IPS-18a (cell line): ENCODE data around the gene PITX2.

Experiments
- H3K27ac ChIP-seq: one replicate; pipeline ENCODE4 v1.5.1; 2013; ENCODE audit warnings: low read length
- H3K27me3 ChIP-seq: one replicate; pipeline ENCODE4 v1.6.1; 2013; ENCODE audit warnings: mild to moderate bottlenecking, low read length; ENCODE audit not compliant: control insufficient read depth, insufficient read depth
- H3K36me3 ChIP-seq: one replicate; pipeline ENCODE4 v1.6.1; 2013; ENCODE audit warnings: low read depth, low read length; ENCODE audit not compliant: control insufficient read depth
- H3K4me1 ChIP-seq: one replicate; pipeline ENCODE4 v1.6.1; 2013; ENCODE audit warnings: low read depth, low read length; ENCODE audit not compliant: control insufficient read depth
- H3K4me3 ChIP-seq: one replicate; pipeline ENCODE4 v1.5.1; 2013; ENCODE audit warnings: low read length
- H3K9ac ChIP-seq: one replicate; pipeline ENCODE4 v1.6.1; 2013; ENCODE audit warnings: mild to moderate bottlenecking, low read length, moderate library complexity
- H3K9me3 ChIP-seq: one replicate; pipeline ENCODE4 v1.6.1; 2013; ENCODE audit warnings: low read depth, low read length; ENCODE audit not compliant: control insufficient read depth

Gene PITX2

DNA sequence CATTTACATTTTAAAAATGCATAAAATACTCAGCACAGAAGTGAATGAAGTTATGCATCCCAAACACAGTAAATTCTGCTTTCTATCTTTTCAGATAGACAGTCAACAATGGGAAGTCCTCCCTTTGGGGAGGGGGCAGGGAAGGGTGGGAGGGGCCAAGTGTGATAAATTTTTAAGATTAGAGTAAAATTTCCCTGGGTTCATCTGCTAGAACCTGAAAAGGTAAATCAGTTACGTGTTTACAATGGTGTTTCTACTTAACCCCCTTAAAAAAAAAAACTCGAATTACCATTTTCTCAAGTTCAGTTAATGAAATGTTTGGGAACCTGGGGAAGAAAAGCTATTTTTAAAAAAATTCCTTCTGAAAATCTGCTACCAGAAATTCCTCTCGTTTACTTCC lies 9.1 kb downstream of the PITX2 start:
- Histone ChIP-seq H3K4me1 (peaks cover 42% of the 10 kb centered on the region), H3K27ac (no peak overlapping the region), H3K27me3 (peaks cover 100% of the 10 kb centered on the region), H3K9me3 (no peaks in the 10 kb centered on the region), H3K9ac (peak overlapping the region; percentile 57), H3K4me3 (peak overlapping the region; percentile 65), H3K36me3 (no peaks in the 10 kb centered on the region)

DNA sequence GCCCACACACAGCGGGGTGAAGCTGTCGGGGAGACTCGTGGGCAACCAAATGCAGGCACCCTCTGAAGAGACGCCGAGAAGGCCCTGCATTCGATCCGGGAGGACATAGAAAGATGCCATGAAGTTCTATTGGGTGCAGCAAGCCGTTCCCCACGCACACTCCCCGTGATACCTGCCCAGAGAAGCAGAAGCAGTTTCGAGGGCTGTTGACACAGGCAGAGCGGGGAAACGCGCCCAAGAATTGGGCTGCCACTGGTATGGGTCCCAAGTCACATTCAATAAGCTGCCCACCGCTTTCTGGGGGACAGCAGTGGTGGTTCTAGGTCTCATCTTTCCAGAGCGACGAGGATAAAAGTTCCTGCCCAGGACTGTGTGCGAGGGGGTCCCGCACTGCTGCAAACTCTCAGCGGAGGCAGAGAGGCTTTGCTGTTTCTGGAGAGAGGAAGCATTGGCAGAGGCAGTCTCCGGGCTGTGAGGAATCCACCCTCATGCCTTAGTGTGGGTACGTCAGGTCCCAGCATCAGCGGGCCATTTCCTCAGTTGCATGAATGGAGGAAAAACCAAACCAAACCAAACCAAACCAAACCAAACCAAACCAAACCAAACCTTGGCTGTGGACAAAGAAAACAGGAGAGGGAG lies 10.1 kb downstream of the PITX2 start:
- no peaks in the 10 kb centered on the region for H3K36me3 ChIP-seq
- no peaks in the 10 kb centered on the region for H3K9me3 ChIP-seq
- peaks cover 36% of the 10 kb centered on the region for H3K4me1 ChIP-seq
- H3K27me3 ChIP-seq, result peaks cover 100% of the 10 kb centered on the region
- H3K4me3 ChIP-seq, result no peak overlapping the region
- H3K27ac ChIP-seq, result no peak overlapping the region
- no peak overlapping the region for H3K9ac ChIP-seq

DNA sequence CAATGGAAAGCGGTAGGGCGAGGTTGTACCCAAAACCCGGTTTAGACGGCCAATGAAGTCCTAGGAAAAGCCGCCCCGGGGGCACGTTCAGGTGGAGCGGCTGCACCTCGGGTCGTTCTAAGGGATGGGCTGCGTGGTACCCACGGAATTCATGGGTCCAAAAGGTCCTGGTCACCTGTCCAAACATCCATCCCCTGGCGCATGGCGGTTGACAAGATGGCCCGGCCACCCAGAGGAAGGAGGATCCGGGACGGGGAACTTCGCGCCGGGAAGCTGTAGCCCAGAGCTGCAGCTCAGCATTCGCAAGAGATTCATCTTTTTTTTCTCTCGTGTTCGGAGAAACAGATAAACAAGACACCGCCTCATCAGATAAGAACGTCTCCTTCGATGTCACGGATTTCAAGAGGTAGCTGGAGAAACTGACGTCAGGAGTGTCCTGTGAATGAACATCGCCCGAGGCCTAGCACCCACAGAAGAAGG lies 10.9 kb downstream of the PITX2 start:
- H3K9ac ChIP-seq, result no peak overlapping the region
- H3K27ac ChIP-seq, result no peak overlapping the region
- no peaks in the 10 kb centered on the region for H3K9me3 ChIP-seq
- H3K36me3 ChIP-seq, result no peaks in the 10 kb centered on the region
- H3K4me1 ChIP-seq, result peaks cover 33% of the 10 kb centered on the region
- H3K27me3 ChIP-seq, result peaks cover 94% of the 10 kb centered on the region
- H3K4me3 ChIP-seq, result peak overlapping the region; percentile 7

DNA sequence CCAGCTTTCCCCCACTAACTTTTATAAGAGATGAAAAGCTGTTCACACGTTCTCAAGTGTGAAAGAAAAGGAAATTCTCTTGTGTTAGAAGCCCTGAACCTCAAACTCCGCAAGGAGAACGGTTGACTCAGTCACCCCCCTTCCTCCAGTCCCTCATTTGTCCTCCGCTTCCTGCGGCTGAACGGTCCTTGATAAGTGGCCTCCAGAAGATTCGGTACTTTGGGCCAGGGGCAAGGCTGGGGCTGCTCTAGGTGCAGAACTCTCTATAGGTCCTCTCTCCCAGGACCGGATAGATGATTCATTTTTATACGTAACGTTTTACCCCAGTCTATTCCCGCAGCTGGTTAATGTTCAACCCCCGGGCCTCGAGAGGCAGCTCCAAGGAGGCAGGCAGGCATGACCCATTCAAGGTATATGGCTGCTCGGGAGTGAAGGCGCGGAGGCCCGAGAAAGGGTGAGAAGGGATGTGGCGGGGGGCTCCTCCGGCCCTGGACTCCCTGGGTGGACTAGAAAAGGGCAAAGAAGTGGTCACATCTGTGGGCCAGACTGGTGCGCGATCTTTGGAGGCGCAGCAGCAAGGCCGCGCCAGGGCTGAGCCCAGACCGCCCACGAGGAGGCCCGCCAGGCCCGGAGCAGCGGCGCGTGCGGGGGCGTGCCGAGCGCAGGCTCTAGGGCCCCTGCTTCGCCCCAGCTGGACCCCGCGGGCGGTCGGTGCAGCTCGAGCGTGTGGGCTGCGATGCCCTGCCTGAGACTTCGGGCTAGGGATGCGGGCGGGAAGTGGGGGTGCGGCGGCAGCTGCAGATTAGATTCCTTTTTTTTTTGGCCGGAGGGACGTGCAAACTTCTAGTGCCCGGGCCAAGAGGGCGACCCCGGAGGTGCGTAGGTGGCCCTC lies 11.7 kb downstream of the PITX2 start:
- H3K4me1 ChIP-seq, result peaks cover 26% of the 10 kb centered on the region
- H3K4me3 ChIP-seq, result peak overlapping the region; percentile 7
- peaks cover 85% of the 10 kb centered on the region for H3K27me3 ChIP-seq

DNA sequence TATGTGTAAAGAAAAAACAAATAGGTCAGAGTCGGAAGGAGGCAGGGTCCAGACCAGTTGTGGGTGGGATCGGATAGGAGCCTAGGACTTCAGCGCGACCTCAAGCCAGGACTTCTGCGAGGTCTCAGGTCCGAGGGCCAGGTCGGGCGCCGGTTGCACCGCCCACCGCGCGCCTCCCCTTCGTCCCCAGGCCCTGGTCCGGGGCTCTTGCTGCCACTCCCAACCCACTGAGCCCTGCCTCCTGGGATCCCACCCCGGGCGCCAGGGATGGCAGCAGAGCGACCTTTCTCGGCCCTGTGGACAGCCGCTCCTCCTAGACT lies 12.3 kb downstream of the PITX2 start:
- Histone ChIP-seq H3K9ac (no peak overlapping the region), H3K27ac (no peak overlapping the region), H3K9me3 (no peaks in the 10 kb centered on the region), H3K27me3 (peaks cover 79% of the 10 kb centered on the region), H3K4me1 (peaks cover 23% of the 10 kb centered on the region), H3K4me3 (no peak overlapping the region), H3K36me3 (no peaks in the 10 kb centered on the region)

More for the DNA sequence above, 11.7 kb downstream of the PITX2 start:
- H3K9me3 ChIP-seq, result no peaks in the 10 kb centered on the region
- no peak overlapping the region for H3K9ac ChIP-seq
- no peaks in the 10 kb centered on the region for H3K36me3 ChIP-seq
- no peak overlapping the region for H3K27ac ChIP-seq

DNA sequence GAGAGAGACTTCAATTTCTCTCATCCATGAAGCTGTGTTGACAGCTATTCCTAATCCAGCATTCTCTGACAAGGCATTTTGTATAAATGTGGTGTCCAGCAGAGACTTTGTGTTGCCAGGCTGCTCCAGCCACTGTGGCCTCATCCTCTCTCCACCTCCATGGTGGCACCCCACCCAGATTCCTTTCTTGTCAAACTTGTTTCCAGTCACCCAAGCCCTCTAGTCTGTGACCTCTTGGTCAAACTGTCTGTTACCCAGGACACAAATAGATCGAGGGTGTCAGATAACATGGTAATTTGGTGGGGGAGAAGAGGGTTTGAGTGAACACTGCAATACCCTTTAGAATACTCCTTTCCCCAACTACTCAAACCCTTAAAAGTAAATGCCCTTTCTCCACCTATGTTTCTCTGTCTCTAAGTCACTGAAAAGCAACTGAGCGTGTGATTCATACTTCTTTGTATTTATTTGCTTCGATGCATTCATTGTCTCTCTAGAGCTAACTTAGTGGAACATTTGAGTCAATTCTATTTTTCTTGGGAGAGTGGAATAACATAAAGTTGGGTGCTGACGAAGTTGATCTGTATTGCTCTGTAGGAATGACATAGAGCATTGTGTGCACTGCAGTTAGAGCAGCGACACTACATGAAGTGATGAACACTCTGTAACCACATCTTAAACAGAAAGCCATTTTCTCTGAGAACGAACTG lies 13.7 kb downstream of the PITX2 start:
- Histone ChIP-seq H3K36me3 (no peaks in the 10 kb centered on the region), H3K4me3 (no peak overlapping the region), H3K9ac (no peak overlapping the region), H3K9me3 (no peaks in the 10 kb centered on the region), H3K4me1 (peaks cover 17% of the 10 kb centered on the region), H3K27ac (no peak overlapping the region), H3K27me3 (peaks cover 66% of the 10 kb centered on the region)

DNA sequence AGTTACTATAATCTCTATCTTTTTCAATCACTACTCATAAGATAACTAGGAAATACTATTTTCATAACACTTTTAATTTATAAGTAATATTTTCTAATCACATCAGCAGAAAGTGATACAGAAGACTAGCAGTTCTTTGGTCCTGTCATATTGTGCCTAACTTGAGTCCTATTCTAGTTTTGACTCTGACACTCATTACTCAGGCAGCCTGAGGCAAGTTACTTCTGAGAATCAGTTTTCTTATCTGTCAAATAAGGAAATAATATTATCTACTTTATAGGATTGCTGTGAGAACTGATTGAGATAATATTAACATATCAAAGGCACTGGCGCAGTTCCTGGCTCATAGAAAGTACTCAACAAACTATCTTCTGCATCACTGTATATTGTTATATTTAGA lies 17.8 kb downstream of the PITX2 start:
- Histone ChIP-seq H3K4me1 (peaks cover 8% of the 10 kb centered on the region), H3K9ac (no peak overlapping the region), H3K9me3 (no peaks in the 10 kb centered on the region), H3K27me3 (peaks cover 24% of the 10 kb centered on the region), H3K36me3 (no peaks in the 10 kb centered on the region), H3K27ac (no peak overlapping the region), H3K4me3 (no peak overlapping the region)

DNA sequence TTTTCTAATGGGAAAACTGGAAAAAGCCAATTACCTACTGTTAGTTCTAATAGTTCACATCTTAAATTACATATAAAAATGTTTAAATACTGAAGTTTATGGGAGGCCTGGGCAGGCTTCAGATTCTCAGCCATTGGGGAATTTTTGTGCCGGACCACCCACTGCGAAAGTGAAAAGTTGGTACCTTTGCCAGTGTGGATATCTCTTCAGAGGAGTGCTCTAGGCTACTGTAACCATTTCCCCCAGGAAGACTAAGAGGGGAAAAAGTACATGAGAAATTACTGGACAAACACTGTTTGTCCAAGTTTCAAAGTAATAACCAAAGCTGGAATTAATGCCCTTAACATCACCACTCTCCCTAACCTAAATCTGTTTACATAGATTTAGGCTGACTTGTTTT lies 20.8 kb downstream of the PITX2 start:
- H3K27ac ChIP-seq, result no peak overlapping the region
- H3K27me3 ChIP-seq, result no peaks in the 10 kb centered on the region
- H3K4me3 ChIP-seq, result no peak overlapping the region
- H3K36me3 ChIP-seq, result no peaks in the 10 kb centered on the region
- H3K9ac ChIP-seq, result no peak overlapping the region
- no peaks in the 10 kb centered on the region for H3K4me1 ChIP-seq
- no peaks in the 10 kb centered on the region for H3K9me3 ChIP-seq

DNA sequence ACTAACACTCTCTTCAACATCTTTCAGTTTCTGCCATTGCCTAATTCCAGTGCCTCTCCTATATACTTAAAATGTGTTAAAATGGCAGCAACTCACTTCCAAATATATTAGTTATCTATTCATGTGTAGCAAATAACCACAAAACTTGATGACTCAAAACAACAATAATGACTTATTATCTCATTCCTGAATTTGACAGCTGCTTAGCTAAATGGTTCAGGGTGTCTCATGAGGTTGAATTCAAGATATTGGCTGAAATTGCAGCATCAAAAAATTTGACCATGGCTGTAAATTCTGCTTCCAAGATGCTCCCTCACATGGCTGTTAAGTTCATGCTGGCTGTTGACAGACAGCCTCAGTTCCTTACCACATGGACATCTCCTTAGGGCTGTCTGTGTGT lies 25.3 kb downstream of the PITX2 start:
- H3K27ac ChIP-seq, result no peak overlapping the region
- no peaks in the 10 kb centered on the region for H3K27me3 ChIP-seq
- no peaks in the 10 kb centered on the region for H3K9me3 ChIP-seq
- H3K4me3 ChIP-seq, result no peak overlapping the region
- H3K36me3 ChIP-seq, result no peaks in the 10 kb centered on the region
- no peak overlapping the region for H3K9ac ChIP-seq
- H3K4me1 ChIP-seq, result no peaks in the 10 kb centered on the region

DNA sequence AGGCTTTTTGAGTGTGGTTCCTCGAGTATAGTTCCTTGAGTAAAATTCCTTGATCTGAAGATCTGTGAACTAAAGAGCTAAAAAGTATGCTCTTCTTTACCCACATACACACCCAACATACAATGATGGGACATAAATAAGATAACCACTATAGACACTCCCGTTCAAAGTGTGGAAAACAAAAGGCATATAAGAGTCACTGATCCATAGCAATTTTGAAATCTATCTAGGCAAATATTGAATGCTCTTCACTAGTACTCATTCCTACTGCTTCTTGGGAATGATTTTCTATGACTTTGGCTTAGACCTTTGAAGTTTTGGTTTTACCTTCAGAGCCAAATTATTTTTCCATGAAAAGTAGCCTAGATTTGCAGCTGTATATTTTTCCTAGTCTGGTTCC lies 26.4 kb downstream of the PITX2 start:
- Histone ChIP-seq H3K36me3 (no peaks in the 10 kb centered on the region), H3K9me3 (no peaks in the 10 kb centered on the region), H3K27ac (no peak overlapping the region), H3K4me3 (no peak overlapping the region), H3K9ac (no peak overlapping the region), H3K27me3 (no peaks in the 10 kb centered on the region), H3K4me1 (no peaks in the 10 kb centered on the region)

DNA sequence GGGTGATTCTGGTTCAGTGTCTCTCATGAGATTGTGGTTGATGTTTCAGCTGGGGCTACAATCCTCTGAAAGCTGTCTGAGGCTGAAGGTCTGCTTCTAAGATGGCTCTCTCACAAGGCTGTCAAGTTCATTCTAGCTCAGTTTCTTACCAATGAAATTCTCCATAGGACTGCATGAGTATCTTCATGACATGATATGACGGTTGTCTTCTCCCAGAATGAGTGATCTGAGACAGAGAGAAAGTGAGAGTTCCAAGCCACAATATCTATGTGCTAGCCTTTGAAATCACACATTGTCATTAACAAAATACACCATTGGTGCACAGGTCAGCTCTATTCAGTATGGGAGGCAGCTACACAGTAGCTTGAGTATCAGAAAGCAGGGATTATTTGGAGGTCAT lies 27.3 kb downstream of the PITX2 start:
- no peaks in the 10 kb centered on the region for H3K27me3 ChIP-seq
- H3K9ac ChIP-seq, result no peak overlapping the region
- no peaks in the 10 kb centered on the region for H3K36me3 ChIP-seq
- H3K4me3 ChIP-seq, result no peak overlapping the region
- no peaks in the 10 kb centered on the region for H3K9me3 ChIP-seq
- no peaks in the 10 kb centered on the region for H3K4me1 ChIP-seq
- no peak overlapping the region for H3K27ac ChIP-seq
